MM.1S (cell line): ENCODE results near the gene MICU2.

Experiments used
- DNase-seq: peaks from one replicate; pipeline ENCODE4 v3.0.0-alpha.2; 2015
- H2AFZ ChIP-seq: fragments of 300-600 bp; sonication (generic); 2 replicates; pipeline ENCODE4 v1.6.0; 2016; ENCODE audit warnings: antibody characterized with exemption, low read length
- H3F3A ChIP-seq: fragments of 300-600 bp; sonication (generic); 2 replicates; pipeline ENCODE4 v1.6.1; 2016; ENCODE audit warnings: mild to moderate bottlenecking, antibody characterized with exemption, low read length, moderate library complexity, mixed read lengths; ENCODE audit not compliant: insufficient read depth
- H3K27ac ChIP-seq: fragments of 300-600 bp; sonication (generic); 2 replicates; pipeline ENCODE4 v1.5.1; 2016; ENCODE audit warnings: mild to moderate bottlenecking, low read length
- H3K27me3 ChIP-seq: fragments of 300-600 bp; sonication (generic); replicated peaks from 2 replicates; pipeline ENCODE4 v1.6.0; 2016; ENCODE audit warnings: low read length; ENCODE audit not compliant: insufficient read depth
- H3K36me3 ChIP-seq: fragments of 300-600 bp; sonication (generic); replicated peaks from 2 replicates; pipeline ENCODE4 v1.6.1; 2016; ENCODE audit warnings: mild to moderate bottlenecking, low read length, mixed read lengths; ENCODE audit not compliant: insufficient read depth
- H3K4me1 ChIP-seq: fragments of 300-600 bp; sonication (generic); 2 replicates; pipeline ENCODE4 v1.6.1; 2016; ENCODE audit warnings: low read length, mixed read lengths
- H3K4me2 ChIP-seq: fragments of 300-600 bp; sonication (generic); 2 replicates; pipeline ENCODE4 v1.6.0; 2016; ENCODE audit warnings: low read depth, low read length
- H3K4me3 ChIP-seq: fragments of 300-600 bp; sonication (generic); 2 replicates; pipeline ENCODE4 v1.5.1; 2016; ENCODE audit warnings: low read length, mixed read lengths
- H3K79me2 ChIP-seq: fragments of 300-600 bp; sonication (generic); 2 replicates; pipeline ENCODE4 v1.6.1; 2016; ENCODE audit warnings: mixed run types, low read length, mixed read lengths
- H3K9ac ChIP-seq: fragments of 300-600 bp; sonication (generic); 2 replicates; pipeline ENCODE4 v1.6.1; 2016; ENCODE audit warnings: low read length, mixed read lengths
- H3K9me2 ChIP-seq: fragments of 300-600 bp; sonication (generic); replicated peaks from 2 replicates; pipeline ENCODE4 v1.6.1; 2016; ENCODE audit warnings: mild to moderate bottlenecking, low read length, mixed read lengths; ENCODE audit not compliant: insufficient read depth
- H3K9me3 ChIP-seq: fragments of 300-600 bp; sonication (generic); replicated peaks from 2 replicates; pipeline ENCODE4 v1.6.1; 2016; ENCODE audit warnings: mild to moderate bottlenecking, low read length, mixed read lengths; ENCODE audit not compliant: insufficient read depth
- H4K20me1 ChIP-seq: fragments of 300-600 bp; sonication (generic); 2 replicates; pipeline ENCODE4 v1.6.1; 2016; ENCODE audit warnings: mild to moderate bottlenecking, low read length, moderate library complexity, mixed read lengths; ENCODE audit not compliant: insufficient read depth
- CTCF ChIP-seq: fragments of 300-600 bp; sonication (generic); IDR thresholded peaks from 2 replicates; pipeline ENCODE4 v1.5.1; 2016; ENCODE audit warnings: antibody characterized with exemption, low read length, mixed read lengths
- EZH2 ChIP-seq: fragments of 300-600 bp; sonication (generic); optimal IDR thresholded peaks from 2 replicates; pipeline ENCODE3; 2017; ENCODE audit warnings: low read depth, mild to moderate bottlenecking, antibody characterized with exemption, low read length, mixed read lengths
- EZH2phosphoT487 ChIP-seq: fragments of 300-600 bp; sonication (generic); IDR thresholded peaks from 2 replicates; pipeline ENCODE4 v1.6.1; 2018; ENCODE audit warnings: antibody characterized with exemption, low read length

Gene MICU2, protein sequence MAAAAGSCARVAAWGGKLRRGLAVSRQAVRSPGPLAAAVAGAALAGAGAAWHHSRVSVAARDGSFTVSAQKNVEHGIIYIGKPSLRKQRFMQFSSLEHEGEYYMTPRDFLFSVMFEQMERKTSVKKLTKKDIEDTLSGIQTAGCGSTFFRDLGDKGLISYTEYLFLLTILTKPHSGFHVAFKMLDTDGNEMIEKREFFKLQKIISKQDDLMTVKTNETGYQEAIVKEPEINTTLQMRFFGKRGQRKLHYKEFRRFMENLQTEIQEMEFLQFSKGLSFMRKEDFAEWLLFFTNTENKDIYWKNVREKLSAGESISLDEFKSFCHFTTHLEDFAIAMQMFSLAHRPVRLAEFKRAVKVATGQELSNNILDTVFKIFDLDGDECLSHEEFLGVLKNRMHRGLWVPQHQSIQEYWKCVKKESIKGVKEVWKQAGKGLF

GRCh38 chr13:21603531-21604448 is at the start of gene MICU2:
Gene MICU2 (minus strand): TSS chr13:21604170. CDS start chr13:21604148, 22 bp downstream.
- H4K20me1 ChIP-seq, result no peaks in the 10 kb centered on the region
- no peaks in the 10 kb centered on the region for H3K36me3 ChIP-seq
- peaks cover 26% of the 10 kb centered on the region for H3K79me2 ChIP-seq
- DNase-seq, result peak; percentile 90
- H3K27me3 ChIP-seq, result no peaks in the 10 kb centered on the region
- peak within 1 kb of the TSS; percentile 63 for H2AFZ ChIP-seq
- TF ChIP-seq EZH2 (no peak), CTCF (no peak), EZH2phosphoT487 (no peak)
- H3K4me2 ChIP-seq, result peak within 1 kb of the TSS; percentile 71
- peak within 1 kb of the TSS; percentile 94 for H3K9ac ChIP-seq
- H3K27ac ChIP-seq, result peak within 1 kb of the TSS; percentile 92
- H3K4me1 ChIP-seq, result no peaks in the 10 kb centered on the region
- no peaks in the 10 kb centered on the region for H3K9me3 ChIP-seq
- H3F3A ChIP-seq, result no peaks in the 10 kb centered on the region
- peak within 1 kb of the TSS; percentile 76 for H3K4me3 ChIP-seq
- no peaks in the 10 kb centered on the region for H3K9me2 ChIP-seq

DNA sequence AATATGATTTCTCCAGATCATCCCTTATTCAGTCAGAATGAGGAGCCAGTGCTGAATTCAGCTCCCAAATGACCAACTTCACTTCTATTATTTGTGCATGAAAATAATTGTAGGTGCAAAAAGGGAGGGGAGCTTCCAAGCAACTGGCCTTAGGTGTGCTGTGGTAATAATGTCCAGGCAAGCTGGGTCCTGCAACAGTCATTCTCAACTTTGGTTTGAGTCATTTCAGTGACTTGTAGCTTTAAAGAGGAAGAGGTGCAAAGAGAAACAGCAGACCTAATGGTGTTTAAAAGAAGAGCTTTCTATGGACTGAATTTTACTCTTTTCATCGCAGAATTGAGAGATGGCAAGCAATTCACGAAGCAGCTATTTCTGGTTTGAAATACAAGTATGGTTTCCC is 37.7 kb upstream of the MICU2 start:
- Histone ChIP-seq H3F3A (no peaks in the 10 kb centered on the region), H3K79me2 (no peaks in the 10 kb centered on the region), H3K36me3 (no peaks in the 10 kb centered on the region), H3K9me2 (no peaks in the 10 kb centered on the region), H3K27me3 (no peaks in the 10 kb centered on the region), H3K9ac (no peak overlapping the region), H3K4me1 (no peaks in the 10 kb centered on the region), H3K4me2 (no peak overlapping the region), H3K4me3 (no peak overlapping the region), H3K27ac (no peak overlapping the region), H2AFZ (no peak overlapping the region), H4K20me1 (no peaks in the 10 kb centered on the region), H3K9me3 (no peaks in the 10 kb centered on the region)
- no peak for DNase-seq
- TF ChIP-seq CTCF, result no peak
- no peak for TF ChIP-seq EZH2phosphoT487
- TF ChIP-seq EZH2, result no peak

GRCh38 chr13:21639561-21639960 is 35.6 kb upstream of the MICU2 start:
- Histone ChIP-seq H3K9me3 (no peaks in the 10 kb centered on the region), H3K79me2 (no peaks in the 10 kb centered on the region), H3K4me1 (no peaks in the 10 kb centered on the region), H3K27me3 (no peaks in the 10 kb centered on the region), H3K4me3 (no peak overlapping the region), H3K9me2 (no peaks in the 10 kb centered on the region), H4K20me1 (no peaks in the 10 kb centered on the region), H3K4me2 (no peak overlapping the region), H3K36me3 (no peaks in the 10 kb centered on the region), H3F3A (no peaks in the 10 kb centered on the region), H3K27ac (no peak overlapping the region), H3K9ac (no peak overlapping the region), H2AFZ (no peak overlapping the region)
- no peak for DNase-seq
- TF ChIP-seq CTCF (no peak), EZH2 (no peak), EZH2phosphoT487 (no peak)
